ENCODE results near the gene KCTD11.
"Not testable (repeated sequence)": the region's sequence is repeated elsewhere in the genome, so short reads cannot be mapped to it uniquely, and the experiment has no call there.

The KCTD11 gene

GRCh38 chr17:7322520-7323194 is 29.3 kb upstream of the KCTD11 start:
- no peak for DNase-seq (ENCODE audit: low spot score)

- peak; percentile 50 for DNase-seq (ENCODE audit: low spot score)
Measured at GRCh38 chr17:7323731-7324437, 28.1 kb upstream of the KCTD11 start.

GRCh38 chr17:7324438-7324779 is 27.6 kb upstream of the KCTD11 start:
- no peak for DNase-seq (ENCODE audit: low spot score)

- DNase-seq (ENCODE audit: low spot score): no peak
Measured at GRCh38 chr17:7325031-7325528, 26.9 kb upstream of the KCTD11 start.

GRCh38 chr17:7326186-7326585 is 25.8 kb upstream of the KCTD11 start:
- DNase-seq (ENCODE audit: low spot score): no peak

GRCh38 chr17:7327056-7327455 is 24.9 kb upstream of the KCTD11 start:
- no peak for DNase-seq (ENCODE audit: low spot score)

GRCh38 chr17:7327501-7327900 is 24.5 kb upstream of the KCTD11 start:
- no peak for DNase-seq (ENCODE audit: low spot score)

- DNase-seq (ENCODE audit: low spot score): no peak
Measured at GRCh38 chr17:7328009-7328408, 24.0 kb upstream of the KCTD11 start.

- peak; percentile 43 for DNase-seq (ENCODE audit: low spot score)
Measured at GRCh38 chr17:7328840-7329373, 23.1 kb upstream of the KCTD11 start, which contains the start of gene NEURL4. NEURL4 (minus strand) TSS chr17:7329335; CDS start chr17:7329312, 23 bp downstream.

GRCh38 chr17:7329374-7329996 is 22.5 kb upstream of the KCTD11 start:
- peak; percentile 98 for DNase-seq (ENCODE audit: low spot score)

GRCh38 chr17:7329997-7330637 is 21.8 kb upstream of the KCTD11 start:
- DNase-seq (ENCODE audit: low spot score): peak; percentile 82

GRCh38 chr17:7330638-7331015 is 21.3 kb upstream of the KCTD11 start:
- DNase-seq (ENCODE audit: low spot score): no peak

GRCh38 chr17:7332111-7332510 is 19.9 kb upstream of the KCTD11 start:
- DNase-seq (ENCODE audit: low spot score): no peak

- not testable (repeated sequence) for DNase-seq (ENCODE audit: low spot score)
Measured at GRCh38 chr17:7332600-7333069, 19.3 kb upstream of the KCTD11 start.

GRCh38 chr17:7334938-7335538 is 16.9 kb upstream of the KCTD11 start:
- no peak for DNase-seq (ENCODE audit: low spot score)

- DNase-seq (ENCODE audit: low spot score): not testable (repeated sequence)
Measured at GRCh38 chr17:7335765-7336164, 16.2 kb upstream of the KCTD11 start.

- DNase-seq (ENCODE audit: low spot score): no peak
Measured at GRCh38 chr17:7336240-7337175, 15.5 kb upstream of the KCTD11 start, which contains the start of gene ACAP1. ACAP1 (plus strand) TSS chr17:7336529; CDS start chr17:7336735, 206 bp downstream.

- not testable (repeated sequence) for DNase-seq (ENCODE audit: low spot score)
Measured at GRCh38 chr17:7337600-7337999, 14.4 kb upstream of the KCTD11 start.

GRCh38 chr17:7340179-7340578 is 11.8 kb upstream of the KCTD11 start:
- DNase-seq (ENCODE audit: low spot score): no peak

- DNase-seq (ENCODE audit: low spot score): no peak
Measured at GRCh38 chr17:7341842-7342241, 10.1 kb upstream of the KCTD11 start.
